Measurements from ENCODE around the gene OR2V2. TPM values are rescaled to one million over a fixed set of nuclear protein-coding genes. Genes with fewer than 3 reads are reported as not detected.

The OR2V2 gene
- total RNA-seq, 1 experiment from 2014 or later = not detected

DNA sequence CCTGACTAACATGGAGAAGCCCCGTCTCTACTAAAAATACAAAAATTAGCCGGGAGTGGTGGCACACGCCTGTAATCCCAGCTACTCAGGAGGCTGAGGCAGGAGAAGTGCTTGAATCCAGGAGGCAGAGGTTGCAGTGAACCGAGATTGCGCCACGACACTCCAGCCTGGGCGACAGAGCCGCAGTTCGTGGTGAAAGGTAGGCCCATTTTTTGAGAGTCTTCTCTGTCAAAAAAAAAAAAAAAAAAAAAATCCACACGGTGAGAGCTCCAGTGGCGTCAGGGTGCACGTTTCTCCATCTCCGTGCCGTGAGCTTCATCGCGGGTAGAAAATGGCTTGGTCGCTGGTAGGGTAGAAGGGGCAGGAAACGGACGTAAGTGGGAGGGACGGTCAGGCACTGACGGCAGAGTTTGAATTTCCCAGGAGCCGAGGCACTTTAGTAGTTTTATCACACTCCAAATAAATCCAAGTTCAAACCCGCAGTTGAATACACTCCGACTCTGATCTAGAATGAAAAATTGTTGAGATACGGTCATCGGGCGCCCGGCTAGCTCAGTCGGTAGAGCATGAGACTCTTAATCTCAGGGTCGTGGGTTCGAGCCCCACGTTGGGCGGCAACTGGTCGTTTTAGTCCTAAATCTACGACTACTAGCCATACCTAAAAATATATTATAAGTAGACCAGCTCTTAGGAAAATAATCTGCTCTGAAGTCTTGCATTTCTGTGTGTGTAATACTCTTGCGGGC is 60.0 kb downstream of the OR2V2 start:
- Mint-ChIP-seq H3K4me1 (peaks cover 17 to 32% of the 10 kb centered on the region in 2 experiments), H3K4me3 (peak overlapping the region; percentile 92 to 99), H3K36me3 (ENCODE audit: insufficient read depth in 1 of 3, low read depth in 3 of 3) (peaks cover 0 to 8% (median 0%) of the 10 kb centered on the region in 3 experiments; a peak in 2 of 7 replicates), H3K27ac (peak overlapping the region; percentile 42 to 85 (median 85); a peak in 6 of 7 replicates), H3K9me3 (peaks cover 11 to 16% of the 10 kb centered on the region in 2 experiments; a peak in 3 of 5 replicates), H3K27me3 (ENCODE audit: low read depth) (peaks cover 51% of the 10 kb centered on the region)
- Histone ChIP-seq H2BK20ac (ENCODE audit: low read depth, low read length, poor library complexity, severe bottlenecking) (no peak overlapping the region), H3K14ac (ENCODE audit: insufficient read depth, low read length) (no peak overlapping the region), H4K91ac (ENCODE audit: insufficient read length, low read depth, low read length) (no peak overlapping the region), H4K20me1 (ENCODE audit: control insufficient read depth, insufficient read depth, insufficient read length) (no peaks in the 10 kb centered on the region), H3K9me3 (ENCODE audit: control insufficient read depth, low read depth, low read length) (no peaks in the 10 kb centered on the region), H3K23me2 (ENCODE audit: insufficient read length, low read depth, low read length, poor library complexity, severe bottlenecking) (peaks cover 26% of the 10 kb centered on the region), H2BK12ac (ENCODE audit: insufficient read length, low read depth, low read length) (no peak overlapping the region), H3K79me2 (ENCODE audit: insufficient read depth, low read length) (no peaks in the 10 kb centered on the region), H4K8ac (replicated peaks; ENCODE audit: insufficient read length, low read depth, low read length) (no peak overlapping the region), H3T11ph (ENCODE audit: low read length) (no peak overlapping the region), H4K5ac (ENCODE audit: insufficient read length, low read depth, low read length) (no peak overlapping the region), H2BK15ac (ENCODE audit: low read depth, low read length) (no peak overlapping the region), H3K4me2 (ENCODE audit: insufficient read depth, insufficient read length, low read length) (peak overlapping the region; percentile 92), H3K4me1 (ENCODE audit: insufficient read depth, low read length) (no peaks in the 10 kb centered on the region), H3K4ac (ENCODE audit: low read depth, low read length) (no peak overlapping the region), H3K9ac (ENCODE audit: extremely low read depth, insufficient read length, low read length) (peak overlapping the region; percentile 25), H2BK5ac (ENCODE audit: insufficient read length, low read length) (no peak overlapping the region), H2BK120ac (ENCODE audit: low read depth, low read length, poor library complexity, severe bottlenecking) (no peak overlapping the region), H3K18ac (ENCODE audit: insufficient read length, low read depth, low read length) (peak overlapping the region; percentile 8), H3K27ac (ENCODE audit: insufficient read length, low read depth, low read length) (no peak overlapping the region), H3K56ac (ENCODE audit: insufficient read length, low read depth, low read length) (no peak overlapping the region), H3K79me1 (ENCODE audit: insufficient read depth, low read depth, low read length, poor library complexity, severe bottlenecking) (no peaks in the 10 kb centered on the region), H2AK5ac (ENCODE audit: insufficient read length, low read length) (no peak overlapping the region), H2AFZ (ENCODE audit: low read length) (no peak overlapping the region), H3K27me3 (ENCODE audit: insufficient read depth, low read length) (peaks cover 29% of the 10 kb centered on the region), H3K23ac (ENCODE audit: insufficient read length, low read depth, low read length) (no peak overlapping the region)
- WGBS (ENCODE audit: extremely low coverage, insufficient read length, low lambda C conversion rate) = no CpG with 5 or more reads among the region's 36 CpGs
- TF ChIP-seq, protein P1, sequence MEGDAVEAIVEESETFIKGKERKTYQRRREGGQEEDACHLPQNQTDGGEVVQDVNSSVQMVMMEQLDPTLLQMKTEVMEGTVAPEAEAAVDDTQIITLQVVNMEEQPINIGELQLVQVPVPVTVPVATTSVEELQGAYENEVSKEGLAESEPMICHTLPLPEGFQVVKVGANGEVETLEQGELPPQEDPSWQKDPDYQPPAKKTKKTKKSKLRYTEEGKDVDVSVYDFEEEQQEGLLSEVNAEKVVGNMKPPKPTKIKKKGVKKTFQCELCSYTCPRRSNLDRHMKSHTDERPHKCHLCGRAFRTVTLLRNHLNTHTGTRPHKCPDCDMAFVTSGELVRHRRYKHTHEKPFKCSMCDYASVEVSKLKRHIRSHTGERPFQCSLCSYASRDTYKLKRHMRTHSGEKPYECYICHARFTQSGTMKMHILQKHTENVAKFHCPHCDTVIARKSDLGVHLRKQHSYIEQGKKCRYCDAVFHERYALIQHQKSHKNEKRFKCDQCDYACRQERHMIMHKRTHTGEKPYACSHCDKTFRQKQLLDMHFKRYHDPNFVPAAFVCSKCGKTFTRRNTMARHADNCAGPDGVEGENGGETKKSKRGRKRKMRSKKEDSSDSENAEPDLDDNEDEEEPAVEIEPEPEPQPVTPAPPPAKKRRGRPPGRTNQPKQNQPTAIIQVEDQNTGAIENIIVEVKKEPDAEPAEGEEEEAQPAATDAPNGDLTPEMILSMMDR (conservative IDR thresholded peaks at IDR 0.05) = no peak
- peak; percentile 86 for DNase-seq

Measured in H9 (cell line).